ENCODE measurements around the gene EML6.

The EML6 gene

DNA sequence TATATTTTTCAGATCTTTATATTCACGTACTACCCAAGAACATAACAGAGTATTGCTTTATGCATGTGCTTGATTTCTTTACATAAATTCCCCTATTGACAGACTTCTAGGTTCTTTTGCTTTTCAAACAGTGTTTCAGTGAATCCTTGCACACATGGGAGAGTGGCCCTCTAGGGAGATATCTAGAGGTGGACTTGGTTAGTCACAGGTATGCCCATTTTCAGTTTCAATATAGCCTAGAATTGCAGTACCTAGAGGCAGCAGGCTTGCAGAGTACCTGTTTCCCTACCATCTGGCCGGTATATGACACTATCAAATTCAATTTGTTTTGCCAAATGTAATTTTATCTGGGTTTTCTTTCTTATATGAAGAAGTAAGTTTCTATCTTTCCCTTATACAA lies 36.8 kb downstream of the EML6 start:
- DNase-seq, result peak; percentile 33

GRCh38 chr2:54763636-54764291 lies 40.3 kb downstream of the EML6 start:
- DNase-seq, result no peak

DNA sequence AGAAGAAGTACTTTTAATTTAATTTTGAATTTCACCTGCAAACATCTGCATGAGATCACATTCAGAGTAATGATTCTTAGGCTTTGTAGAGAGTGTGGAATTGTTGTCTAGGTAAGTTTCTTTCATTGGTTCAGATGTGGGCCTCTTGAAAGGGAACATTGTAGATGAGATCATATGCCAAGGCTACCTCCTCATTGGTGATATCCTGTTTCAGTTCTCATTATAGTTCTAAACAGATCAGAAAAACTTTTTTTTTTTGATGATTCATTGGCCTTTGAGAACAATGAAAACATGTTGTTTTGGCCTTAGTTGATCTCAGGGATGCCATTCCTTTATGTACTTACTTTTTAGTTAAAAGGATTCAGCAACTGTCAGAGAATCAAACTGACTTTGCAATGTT lies 44.5 kb downstream of the EML6 start:
- DNase-seq, result no peak

GRCh38 chr2:54768772-54769428 lies 45.4 kb downstream of the EML6 start:
- DNase-seq, result no peak

DNA sequence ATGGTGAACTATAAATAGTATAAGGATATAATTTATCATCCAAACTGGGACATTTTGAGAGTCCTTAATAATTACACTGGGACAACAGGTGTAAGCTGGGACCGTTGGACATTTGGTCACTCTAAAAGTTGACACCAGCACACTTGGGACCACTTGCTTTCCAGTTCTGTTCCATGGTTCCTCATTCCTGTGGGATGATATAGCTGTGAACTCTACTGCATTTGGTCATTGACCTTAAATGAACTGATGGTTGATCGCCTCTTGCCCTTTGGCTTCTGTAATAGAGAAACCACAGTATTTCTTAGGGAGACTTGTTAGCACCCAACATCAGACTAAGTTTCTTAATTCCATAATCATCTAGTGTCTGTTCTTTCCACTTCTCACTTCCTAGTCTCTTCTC lies 46.7 kb downstream of the EML6 start:
- no peak for DNase-seq

- DNase-seq, result no peak
Observed at GRCh38 chr2:54770676-54771075, 47.2 kb downstream of the EML6 start.

DNA sequence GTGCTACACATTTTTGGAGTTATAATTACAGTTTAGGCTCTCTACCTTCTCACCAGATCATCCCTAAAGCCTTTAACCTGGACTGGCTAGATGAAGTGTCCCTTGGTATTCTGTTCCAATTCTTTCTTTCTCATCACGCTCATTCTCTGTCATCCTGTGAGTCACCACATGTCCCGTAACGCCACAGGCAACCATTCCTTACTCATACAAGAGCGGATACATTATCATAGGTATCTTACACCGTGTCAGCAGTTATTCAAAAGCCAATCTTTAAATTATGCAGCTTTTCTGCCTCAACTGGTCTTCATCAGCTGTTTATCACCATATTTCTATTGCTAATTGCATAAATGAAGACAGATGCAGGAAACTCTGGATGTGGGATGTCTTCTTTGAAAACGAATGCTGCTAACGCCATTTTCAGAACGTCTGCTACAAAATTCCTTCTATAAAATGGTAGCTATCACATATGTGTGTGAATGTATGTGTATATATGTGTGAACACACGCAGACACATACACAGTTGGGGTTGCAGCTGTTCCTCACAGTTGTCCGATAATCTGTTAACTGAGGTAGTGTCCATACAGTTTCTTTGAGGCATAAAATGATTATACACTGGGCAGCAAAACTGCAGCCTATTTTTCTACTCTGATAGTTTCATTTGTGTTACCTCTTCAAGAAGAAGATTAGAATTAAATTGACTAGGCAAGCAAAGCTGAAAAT lies 47.9 kb downstream of the EML6 start:
- DNase-seq, result no peak

DNA sequence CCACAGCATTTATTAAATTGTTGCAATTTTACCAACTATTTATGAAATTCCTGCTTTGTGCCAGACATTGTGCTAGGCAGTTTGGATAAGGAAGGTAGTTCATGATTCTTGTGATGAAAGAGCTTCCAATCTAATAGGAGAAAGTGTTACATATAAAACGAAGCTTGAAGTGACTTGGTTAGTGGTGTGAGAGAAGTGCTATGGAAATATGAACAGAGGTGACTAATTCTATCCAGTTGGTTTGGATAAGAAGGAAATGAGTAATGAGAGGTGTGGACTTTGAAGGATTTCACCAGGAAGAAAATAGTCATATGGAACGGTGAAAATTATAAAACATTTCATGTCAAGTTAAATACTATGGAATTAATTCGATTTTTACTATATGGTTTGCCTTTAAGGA lies 48.6 kb downstream of the EML6 start:
- DNase-seq, result no peak

DNA sequence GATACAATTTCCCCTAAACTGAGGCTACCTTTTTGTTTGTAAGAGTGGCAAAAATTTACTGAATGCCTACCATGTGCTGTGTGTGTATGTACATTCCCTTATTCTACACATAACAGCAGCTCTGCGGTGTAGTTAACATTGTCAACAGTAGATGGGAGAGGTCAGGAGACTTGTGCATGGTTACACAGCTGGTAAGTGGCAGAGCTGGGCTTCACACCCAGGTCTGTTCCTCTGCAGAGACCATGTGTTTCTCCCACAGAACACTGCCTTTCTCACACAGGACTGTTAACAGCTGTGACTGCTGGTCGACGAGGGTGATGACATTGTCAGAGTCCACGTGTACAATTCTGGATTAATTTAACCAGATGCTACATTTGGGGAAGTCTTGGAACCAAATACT lies 49.1 kb downstream of the EML6 start:
- DNase-seq, result no peak

- no peak for DNase-seq
Observed at GRCh38 chr2:54773233-54773632, 49.8 kb downstream of the EML6 start.

DNA sequence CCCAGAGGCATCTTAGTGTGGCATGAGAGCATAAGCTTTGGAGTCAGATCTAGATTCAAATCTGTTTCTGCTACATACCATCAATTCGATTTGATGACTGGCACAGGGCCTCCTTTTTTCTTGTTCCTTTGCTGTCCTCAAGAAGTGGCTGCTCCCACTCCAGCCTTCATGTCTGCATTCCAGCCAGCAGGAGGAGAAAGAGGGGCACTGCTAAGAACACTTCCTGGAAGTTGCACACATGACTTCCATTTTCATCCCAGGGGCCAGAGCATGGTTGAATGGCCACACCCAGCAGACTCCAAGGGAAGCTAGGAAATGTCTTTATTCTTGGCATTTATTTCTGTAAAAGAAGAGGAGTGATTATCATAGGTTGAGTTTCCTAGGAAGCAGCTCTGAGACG lies 50.4 kb downstream of the EML6 start:
- DNase-seq, result no peak

- no peak for DNase-seq
Observed at GRCh38 chr2:54775710-54776109, 52.2 kb downstream of the EML6 start.

- no peak for DNase-seq
Observed at GRCh38 chr2:54776494-54776893, 53.0 kb downstream of the EML6 start.

DNA sequence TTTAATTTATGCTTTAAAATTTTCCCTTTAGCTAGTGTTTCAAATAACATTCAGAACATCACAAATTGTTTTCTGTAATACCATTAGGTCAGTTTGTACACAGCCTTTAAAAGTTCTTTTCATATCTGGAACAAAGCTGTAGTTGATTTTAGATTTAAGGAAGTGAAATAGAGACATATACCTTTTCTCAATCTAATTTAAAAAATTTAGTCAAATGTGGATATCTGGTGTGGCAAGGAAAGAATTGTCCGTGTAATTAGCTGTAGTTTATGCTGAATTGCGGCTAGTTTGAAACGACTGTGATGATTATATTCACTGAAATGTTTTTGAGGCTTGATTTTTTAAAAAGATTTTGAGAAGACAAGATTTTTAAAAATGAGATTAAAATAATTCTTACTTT lies 59.9 kb downstream of the EML6 start:
- no peak for DNase-seq

DNA sequence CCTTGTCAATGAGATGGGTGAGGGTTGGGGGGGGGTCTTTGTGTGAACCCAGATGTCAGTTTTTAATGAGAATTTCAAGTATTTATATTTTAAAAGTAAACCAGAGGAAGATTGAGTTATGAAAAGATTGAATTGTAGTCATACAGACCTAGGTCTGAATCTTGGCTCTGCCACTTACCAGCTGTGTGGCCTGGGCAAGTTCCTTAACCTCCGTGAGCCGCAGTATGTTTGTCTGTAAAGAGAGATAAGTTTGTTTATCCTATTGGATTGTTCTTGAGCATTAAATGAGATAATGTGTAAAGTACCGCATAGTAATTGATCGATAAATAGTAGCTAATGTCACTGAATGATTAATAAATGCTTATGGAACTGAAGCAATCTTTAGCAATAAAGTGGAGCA lies 63.8 kb downstream of the EML6 start:
- no peak for DNase-seq

DNA sequence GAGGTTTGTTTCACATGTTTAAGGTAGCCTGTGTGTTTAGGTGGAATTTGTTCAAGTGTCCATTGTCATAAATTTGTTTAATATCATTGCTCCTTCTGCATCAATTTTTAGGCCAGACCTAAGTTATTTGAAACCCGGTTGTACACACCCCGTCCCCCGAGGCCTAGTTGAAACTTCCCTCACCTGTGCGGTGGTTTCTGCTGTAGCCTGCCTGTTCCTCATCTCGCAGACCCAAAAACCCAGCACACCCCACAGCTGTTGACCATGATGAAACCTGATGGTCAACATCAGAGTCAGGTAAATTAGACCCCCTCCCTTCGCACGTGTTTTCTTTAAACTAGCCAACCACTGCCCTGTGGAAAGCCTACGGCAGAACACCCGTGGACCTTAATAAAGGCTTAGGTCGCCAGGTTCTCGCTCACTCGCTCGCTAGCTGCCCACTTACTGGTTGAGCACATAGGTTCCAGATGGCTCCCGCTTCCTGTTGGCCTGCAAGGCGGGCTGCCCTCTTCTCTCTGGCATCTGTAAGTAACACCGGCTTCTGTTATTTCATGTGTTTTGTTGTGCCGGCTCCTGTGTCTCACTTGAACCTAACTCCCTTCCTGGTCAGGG lies 64.4 kb downstream of the EML6 start:
- DNase-seq, result no peak

GRCh38 chr2:54789878-54790277 lies 66.4 kb downstream of the EML6 start:
- no peak for DNase-seq

DNA sequence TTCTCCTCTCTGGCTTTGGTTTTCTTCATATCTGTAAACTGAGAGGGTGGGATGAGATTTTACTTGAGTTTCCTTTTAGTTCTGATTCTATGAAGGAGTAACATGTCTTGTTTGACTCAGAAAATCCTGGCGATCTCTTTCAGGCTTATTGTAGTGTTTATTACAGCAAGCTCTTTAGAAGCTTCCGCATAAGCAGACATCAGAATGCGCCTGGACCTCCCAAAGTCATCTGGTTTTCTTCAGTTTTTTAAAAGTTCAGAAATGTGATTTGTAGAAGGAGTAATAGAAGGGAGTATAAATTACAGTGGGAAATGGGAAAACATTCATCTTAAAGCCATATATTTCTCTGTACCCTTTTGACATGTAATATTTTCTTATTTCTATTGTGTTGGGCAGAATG lies 68.4 kb downstream of the EML6 start:
- DNase-seq, result no peak

GRCh38 chr2:54797307-54797706 lies 73.8 kb downstream of the EML6 start:
- no peak for DNase-seq

- no peak for DNase-seq
Observed at GRCh38 chr2:54801352-54801751, 77.9 kb downstream of the EML6 start.

- DNase-seq, result peak; percentile 58
Observed at GRCh38 chr2:54803783-54804751, 80.6 kb downstream of the EML6 start.

DNA sequence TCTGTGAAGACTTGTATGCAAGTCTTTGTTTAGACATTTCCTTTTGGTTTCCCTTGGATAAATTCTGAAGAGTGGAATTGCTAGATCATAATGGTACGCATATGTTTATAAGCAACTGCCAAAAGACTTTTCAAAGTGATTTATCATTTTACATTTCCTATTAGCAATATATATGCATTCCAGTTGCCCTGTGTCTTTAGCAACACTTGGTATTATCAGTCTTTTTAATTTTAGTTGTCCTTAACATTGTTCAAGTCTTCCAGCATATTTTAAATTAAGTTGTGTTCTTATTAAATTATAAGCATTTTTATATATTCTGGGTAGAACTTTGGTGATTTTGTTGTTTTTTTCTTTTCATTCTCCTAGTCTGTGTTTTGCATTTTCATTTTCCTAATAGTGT lies 81.8 kb downstream of the EML6 start:
- no peak for DNase-seq

DNA sequence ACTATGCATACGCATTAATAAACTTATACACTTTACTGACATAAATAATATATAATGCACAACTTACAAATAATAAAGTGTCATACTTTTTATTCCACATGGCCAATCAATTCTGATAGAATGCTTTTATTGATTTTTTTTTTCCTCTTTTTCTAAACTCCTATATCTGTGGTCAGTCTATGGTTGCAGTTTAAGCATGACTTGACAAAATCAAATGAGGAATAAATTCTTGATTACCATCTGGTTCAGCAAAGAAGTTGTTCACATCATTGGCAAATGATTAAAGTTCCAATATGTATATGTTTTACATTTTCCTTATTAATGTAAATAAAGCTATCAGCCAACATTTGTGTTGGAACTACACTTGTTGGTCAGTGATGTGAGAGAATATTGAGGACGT lies 83.5 kb downstream of the EML6 start:
- DNase-seq, result no peak

Data from NCI-H2171 (cell line).